Measurements from ENCODE around the gene PDE11A. TPM values are rescaled to one million over a fixed set of nuclear protein-coding genes. Genes with fewer than 3 reads are reported as not detected.
A peak's percentile ranks its signal among the peaks of the same experiment; 100 is the strongest.

Gene PDE11A
- total and polyA plus RNA-seq, 2 of the 13 experiments (the other 11 are each of a cell fraction or from before 2014, with no cell fraction given): 1.2 to 1.7 TPM

DNA sequence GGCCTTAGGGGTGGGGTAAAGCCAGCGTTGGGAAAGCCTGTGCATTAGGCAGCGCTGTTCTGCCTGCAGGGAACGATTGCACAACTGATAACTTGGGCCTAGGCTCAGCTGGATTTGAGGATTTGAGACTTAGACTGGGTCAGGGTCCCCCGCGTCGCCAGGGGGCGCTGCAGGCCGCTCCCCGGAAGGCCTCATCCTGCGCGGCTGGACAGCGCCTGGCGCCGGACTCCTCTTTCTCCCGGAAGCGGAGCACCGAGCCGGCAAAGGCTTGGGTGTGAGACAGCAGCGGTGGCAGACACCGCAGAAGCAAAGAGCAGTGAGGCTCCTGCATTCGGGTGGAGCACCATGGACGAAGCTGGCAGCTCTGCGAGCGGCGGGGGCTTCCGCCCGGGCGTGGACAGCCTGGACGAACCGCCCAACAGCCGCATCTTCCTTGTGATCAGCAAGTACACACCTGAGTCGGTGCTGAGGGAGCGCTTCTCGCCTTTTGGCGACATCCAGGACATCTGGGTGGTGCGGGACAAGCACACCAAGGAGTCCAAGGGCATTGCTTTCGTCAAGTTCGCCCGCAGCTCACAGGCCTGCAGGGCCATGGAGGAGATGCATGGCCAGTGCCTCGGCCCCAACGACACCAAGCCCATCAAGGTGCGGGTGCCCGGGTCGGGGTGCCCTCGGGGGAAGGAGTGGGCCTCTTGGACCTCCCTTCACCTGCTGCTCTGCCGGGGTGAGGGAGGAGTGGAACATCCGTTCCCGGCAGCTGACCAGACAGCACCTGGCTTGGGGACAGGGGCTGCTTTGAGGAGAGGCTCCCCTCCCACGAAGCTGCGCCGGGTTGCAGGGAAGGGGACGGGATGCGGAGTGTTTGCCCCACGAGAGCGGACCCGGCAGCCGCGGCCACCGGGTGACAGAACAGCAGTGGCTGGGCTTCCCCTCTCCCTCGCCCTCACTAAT, 39.9 kb upstream of the PDE11A start, which contains the start of gene RBM45 (continued):
- TF ChIP-seq, protein P1, sequence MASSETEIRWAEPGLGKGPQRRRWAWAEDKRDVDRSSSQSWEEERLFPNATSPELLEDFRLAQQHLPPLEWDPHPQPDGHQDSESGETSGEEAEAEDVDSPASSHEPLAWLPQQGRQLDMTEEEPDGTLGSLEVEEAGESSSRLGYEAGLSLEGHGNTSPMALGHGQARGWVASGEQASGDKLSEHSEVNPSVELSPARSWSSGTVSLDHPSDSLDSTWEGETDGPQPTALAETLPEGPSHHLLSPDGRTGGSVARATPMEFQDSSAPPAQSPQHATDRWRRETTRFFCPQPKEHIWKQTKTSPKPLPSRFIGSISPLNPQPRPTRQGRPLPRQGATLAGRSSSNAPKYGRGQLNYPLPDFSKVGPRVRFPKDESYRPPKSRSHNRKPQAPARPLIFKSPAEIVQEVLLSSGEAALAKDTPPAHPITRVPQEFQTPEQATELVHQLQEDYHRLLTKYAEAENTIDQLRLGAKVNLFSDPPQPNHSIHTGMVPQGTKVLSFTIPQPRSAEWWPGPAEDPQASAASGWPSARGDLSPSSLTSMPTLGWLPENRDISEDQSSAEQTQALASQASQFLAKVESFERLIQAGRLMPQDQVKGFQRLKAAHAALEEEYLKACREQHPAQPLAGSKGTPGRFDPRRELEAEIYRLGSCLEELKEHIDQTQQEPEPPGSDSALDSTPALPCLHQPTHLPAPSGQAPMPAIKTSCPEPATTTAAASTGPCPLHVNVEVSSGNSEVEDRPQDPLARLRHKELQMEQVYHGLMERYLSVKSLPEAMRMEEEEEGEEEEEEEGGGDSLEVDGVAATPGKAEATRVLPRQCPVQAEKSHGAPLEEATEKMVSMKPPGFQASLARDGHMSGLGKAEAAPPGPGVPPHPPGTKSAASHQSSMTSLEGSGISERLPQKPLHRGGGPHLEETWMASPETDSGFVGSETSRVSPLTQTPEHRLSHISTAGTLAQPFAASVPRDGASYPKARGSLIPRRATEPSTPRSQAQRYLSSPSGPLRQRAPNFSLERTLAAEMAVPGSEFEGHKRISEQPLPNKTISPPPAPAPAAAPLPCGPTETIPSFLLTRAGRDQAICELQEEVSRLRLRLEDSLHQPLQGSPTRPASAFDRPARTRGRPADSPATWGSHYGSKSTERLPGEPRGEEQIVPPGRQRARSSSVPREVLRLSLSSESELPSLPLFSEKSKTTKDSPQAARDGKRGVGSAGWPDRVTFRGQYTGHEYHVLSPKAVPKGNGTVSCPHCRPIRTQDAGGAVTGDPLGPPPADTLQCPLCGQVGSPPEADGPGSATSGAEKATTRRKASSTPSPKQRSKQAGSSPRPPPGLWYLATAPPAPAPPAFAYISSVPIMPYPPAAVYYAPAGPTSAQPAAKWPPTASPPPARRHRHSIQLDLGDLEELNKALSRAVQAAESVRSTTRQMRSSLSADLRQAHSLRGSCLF (CRISPR knock-in tag; IDR thresholded peaks at IDR 0.05; ENCODE audit: borderline replicate concordance): peak; percentile 4; the same call in 1 of the 2 replicates
- no peak for TF ChIP-seq MTF1 (CRISPR knock-in tag; IDR thresholded peaks at IDR 0.05)
- TF ChIP-seq, protein P2, sequence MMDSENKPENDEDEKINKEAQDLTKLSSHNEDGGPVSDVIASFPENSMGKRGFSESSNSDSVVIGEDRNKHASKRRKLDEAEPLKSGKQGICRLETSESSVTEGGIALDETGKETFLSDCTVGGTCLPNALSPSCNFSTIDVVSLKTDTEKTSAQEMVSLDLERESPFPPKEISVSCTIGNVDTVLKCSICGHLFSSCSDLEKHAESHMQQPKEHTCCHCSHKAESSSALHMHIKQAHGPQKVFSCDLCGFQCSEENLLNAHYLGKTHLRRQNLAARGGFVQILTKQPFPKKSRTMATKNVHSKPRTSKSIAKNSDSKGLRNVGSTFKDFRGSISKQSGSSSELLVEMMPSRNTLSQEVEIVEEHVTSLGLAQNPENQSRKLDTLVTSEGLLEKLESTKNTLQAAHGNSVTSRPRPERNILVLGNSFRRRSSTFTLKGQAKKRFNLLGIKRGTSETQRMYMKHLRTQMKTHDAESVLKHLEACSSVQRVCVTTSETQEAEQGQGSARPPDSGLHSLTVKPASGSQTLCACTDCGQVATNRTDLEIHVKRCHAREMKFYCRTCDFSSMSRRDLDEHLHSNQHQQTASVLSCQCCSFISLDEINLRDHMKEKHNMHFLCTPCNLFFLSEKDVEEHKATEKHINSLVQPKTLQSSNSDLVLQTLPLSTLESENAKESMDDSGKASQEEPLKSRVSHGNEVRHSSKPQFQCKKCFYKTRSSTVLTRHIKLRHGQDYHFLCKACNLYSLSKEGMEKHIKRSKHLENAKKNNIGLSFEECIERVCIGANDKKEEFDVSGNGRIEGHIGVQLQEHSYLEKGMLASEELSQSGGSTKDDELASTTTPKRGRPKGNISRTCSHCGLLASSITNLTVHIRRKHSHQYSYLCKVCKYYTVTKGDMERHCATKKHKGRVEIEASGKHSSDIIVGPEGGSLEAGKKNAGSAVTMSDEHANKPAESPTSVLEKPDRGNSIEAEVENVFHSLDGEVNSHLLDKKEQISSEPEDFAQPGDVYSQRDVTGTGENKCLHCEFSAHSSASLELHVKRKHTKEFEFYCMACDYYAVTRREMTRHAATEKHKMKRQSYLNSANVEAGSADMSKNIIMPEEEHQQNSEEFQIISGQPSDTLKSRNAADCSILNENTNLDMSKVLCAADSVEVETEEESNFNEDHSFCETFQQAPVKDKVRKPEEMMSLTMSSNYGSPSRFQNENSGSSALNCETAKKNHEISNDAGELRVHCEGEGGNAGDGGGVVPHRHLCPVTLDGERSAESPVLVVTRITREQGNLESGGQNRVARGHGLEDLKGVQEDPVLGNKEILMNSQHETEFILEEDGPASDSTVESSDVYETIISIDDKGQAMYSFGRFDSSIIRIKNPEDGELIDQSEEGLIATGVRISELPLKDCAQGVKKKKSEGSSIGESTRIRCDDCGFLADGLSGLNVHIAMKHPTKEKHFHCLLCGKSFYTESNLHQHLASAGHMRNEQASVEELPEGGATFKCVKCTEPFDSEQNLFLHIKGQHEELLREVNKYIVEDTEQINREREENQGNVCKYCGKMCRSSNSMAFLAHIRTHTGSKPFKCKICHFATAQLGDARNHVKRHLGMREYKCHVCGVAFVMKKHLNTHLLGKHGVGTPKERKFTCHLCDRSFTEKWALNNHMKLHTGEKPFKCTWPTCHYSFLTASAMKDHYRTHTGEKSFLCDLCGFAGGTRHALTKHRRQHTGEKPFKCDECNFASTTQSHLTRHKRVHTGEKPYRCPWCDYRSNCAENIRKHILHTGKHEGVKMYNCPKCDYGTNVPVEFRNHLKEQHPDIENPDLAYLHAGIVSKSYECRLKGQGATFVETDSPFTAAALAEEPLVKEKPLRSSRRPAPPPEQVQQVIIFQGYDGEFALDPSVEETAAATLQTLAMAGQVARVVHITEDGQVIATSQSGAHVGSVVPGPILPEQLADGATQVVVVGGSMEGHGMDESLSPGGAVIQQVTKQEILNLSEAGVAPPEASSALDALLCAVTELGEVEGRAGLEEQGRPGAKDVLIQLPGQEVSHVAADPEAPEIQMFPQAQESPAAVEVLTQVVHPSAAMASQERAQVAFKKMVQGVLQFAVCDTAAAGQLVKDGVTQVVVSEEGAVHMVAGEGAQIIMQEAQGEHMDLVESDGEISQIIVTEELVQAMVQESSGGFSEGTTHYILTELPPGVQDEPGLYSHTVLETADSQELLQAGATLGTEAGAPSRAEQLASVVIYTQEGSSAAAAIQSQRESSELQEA (CRISPR knock-in tag; IDR thresholded peaks at IDR 0.05; ENCODE audit: not compliant biosample characterization): no peak
- TF ChIP-seq, protein P3, sequence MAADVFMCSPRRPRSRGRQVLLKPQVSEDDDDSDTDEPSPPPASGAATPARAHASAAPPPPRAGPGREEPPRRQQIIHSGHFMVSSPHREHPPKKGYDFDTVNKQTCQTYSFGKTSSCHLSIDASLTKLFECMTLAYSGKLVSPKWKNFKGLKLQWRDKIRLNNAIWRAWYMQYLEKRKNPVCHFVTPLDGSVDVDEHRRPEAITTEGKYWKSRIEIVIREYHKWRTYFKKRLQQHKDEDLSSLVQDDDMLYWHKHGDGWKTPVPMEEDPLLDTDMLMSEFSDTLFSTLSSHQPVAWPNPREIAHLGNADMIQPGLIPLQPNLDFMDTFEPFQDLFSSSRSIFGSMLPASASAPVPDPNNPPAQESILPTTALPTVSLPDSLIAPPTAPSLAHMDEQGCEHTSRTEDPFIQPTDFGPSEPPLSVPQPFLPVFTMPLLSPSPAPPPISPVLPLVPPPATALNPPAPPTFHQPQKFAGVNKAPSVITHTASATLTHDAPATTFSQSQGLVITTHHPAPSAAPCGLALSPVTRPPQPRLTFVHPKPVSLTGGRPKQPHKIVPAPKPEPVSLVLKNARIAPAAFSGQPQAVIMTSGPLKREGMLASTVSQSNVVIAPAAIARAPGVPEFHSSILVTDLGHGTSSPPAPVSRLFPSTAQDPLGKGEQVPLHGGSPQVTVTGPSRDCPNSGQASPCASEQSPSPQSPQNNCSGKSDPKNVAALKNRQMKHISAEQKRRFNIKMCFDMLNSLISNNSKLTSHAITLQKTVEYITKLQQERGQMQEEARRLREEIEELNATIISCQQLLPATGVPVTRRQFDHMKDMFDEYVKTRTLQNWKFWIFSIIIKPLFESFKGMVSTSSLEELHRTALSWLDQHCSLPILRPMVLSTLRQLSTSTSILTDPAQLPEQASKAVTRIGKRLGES (CRISPR knock-in tag; IDR thresholded peaks at IDR 0.05; ENCODE audit: borderline replicate concordance): no peak
- TF ChIP-seq, protein P4, sequence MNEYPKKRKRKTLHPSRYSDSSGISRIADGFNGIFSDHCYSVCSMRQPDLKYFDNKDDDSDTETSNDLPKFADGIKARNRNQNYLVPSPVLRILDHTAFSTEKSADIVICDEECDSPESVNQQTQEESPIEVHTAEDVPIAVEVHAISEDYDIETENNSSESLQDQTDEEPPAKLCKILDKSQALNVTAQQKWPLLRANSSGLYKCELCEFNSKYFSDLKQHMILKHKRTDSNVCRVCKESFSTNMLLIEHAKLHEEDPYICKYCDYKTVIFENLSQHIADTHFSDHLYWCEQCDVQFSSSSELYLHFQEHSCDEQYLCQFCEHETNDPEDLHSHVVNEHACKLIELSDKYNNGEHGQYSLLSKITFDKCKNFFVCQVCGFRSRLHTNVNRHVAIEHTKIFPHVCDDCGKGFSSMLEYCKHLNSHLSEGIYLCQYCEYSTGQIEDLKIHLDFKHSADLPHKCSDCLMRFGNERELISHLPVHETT (CRISPR knock-in tag; conservative IDR thresholded peaks at IDR 0.05): peak; percentile 93
- TF ChIP-seq NONO (IDR thresholded peaks at IDR 0.05): no peak
- peak; percentile 100 for TF ChIP-seq NONO (CRISPR knock-in tag; conservative IDR thresholded peaks at IDR 0.05)
- peak; percentile 100 for TF ChIP-seq ELF1 (CRISPR knock-in tag; IDR thresholded peaks at IDR 0.05)
- TF ChIP-seq NBN (conservative IDR thresholded peaks at IDR 0.05): no peak
- peak; percentile 98; the same call in 1 of the 2 replicates for TF ChIP-seq CBX5 (CRISPR knock-in tag; IDR thresholded peaks at IDR 0.05; ENCODE audit: borderline replicate concordance)
